Measurements from ENCODE around the gene SLU7. TPM values are rescaled to one million over a fixed set of nuclear protein-coding genes. Genes with fewer than 3 reads are reported as not detected.

SLU7 gene
- total RNA-seq, 3 donors from 2014 or later = 77.0 to 88.3 (median 86.3) TPM

- DNase-seq (ENCODE audit: low spot score in 2 of 2) = no peak
- H3K4me1 ChIP-seq = no peaks in the 10 kb centered on the region
- peak overlapping the region; percentile 38 to 56 for H3K27ac ChIP-seq
- H3K27me3 ChIP-seq = no peaks in the 10 kb centered on the region
- H3K4me3 ChIP-seq = peak overlapping the region; percentile 59 to 90 (median 65)
- H3K36me3 ChIP-seq = no peaks in the 10 kb centered on the region
- intact Hi-C loops (cut with DNase I; ENCODE audit: low total_unique reads) = no loop called here
- no peaks in the 10 kb centered on the region for H3K9me3 ChIP-seq
- TF ChIP-seq POLR2AphosphoS5 (IDR thresholded peaks at IDR 0.05) = no peak
- no peak for TF ChIP-seq CTCF (IDR thresholded peaks at IDR 0.05)
- TF ChIP-seq POLR2A (IDR thresholded peaks at IDR 0.05) = no peak
These were observed 48.2 kb downstream of the SLU7 start for GRCh38 chr5:160370713-160371034.

- Histone ChIP-seq H3K4me1 (no peaks in the 10 kb centered on the region), H3K36me3 (no peaks in the 10 kb centered on the region), H3K9me3 (no peaks in the 10 kb centered on the region), H3K27me3 (no peaks in the 10 kb centered on the region), H3K4me3 (peak within 1 kb of the TSS; percentile 59 to 90 (median 65)), H3K27ac (peak within 1 kb of the TSS; percentile 38 to 56)
- TF ChIP-seq POLR2AphosphoS5 (IDR thresholded peaks at IDR 0.05) (no peak), CTCF (IDR thresholded peaks at IDR 0.05) (no peak), POLR2A (IDR thresholded peaks at IDR 0.05) (no peak)
- intact Hi-C loops (cut with DNase I; ENCODE audit: low total_unique reads) = no loop called here
- DNase-seq (ENCODE audit: low spot score in 2 of 2) = no peak
These were observed 48.7 kb downstream of the SLU7 start, which contains the start of gene C1QTNF2 for GRCh38 chr5:160369990-160370712. Gene C1QTNF2 (minus strand): TSS chr5:160370626. CDS start chr5:160355011, 15,615 bp downstream.

- no peaks in the 10 kb centered on the region for H3K9me3 ChIP-seq
- intact Hi-C loops (cut with DNase I; ENCODE audit: low total_unique reads) = no loop called here
These were observed 51.0 kb downstream of the SLU7 start for GRCh38 chr5:160367885-160368284.

GRCh38 chr5:160367261-160367660, 51.6 kb downstream of the SLU7 start:
- Histone ChIP-seq H3K36me3 (no peaks in the 10 kb centered on the region), H3K4me1 (peaks cover 0 to 5% of the 10 kb centered on the region in 2 donors), H3K27me3 (no peaks in the 10 kb centered on the region), H3K4me3 (no peak overlapping the region), H3K27ac (no peak overlapping the region), H3K9me3 (no peaks in the 10 kb centered on the region)
- no peak for TF ChIP-seq POLR2AphosphoS5 (IDR thresholded peaks at IDR 0.05)
- no peak for TF ChIP-seq POLR2A (IDR thresholded peaks at IDR 0.05)
- no peak for TF ChIP-seq CTCF (IDR thresholded peaks at IDR 0.05)
- DNase-seq (ENCODE audit: low spot score in 2 of 2) = no peak
- intact Hi-C loops (cut with DNase I; ENCODE audit: low total_unique reads) = no loop called here

More at GRCh38 chr5:160367885-160368284, 51.0 kb downstream of the SLU7 start:
- Histone ChIP-seq H3K4me1 (peaks cover 0 to 5% of the 10 kb centered on the region in 2 donors), H3K27me3 (no peaks in the 10 kb centered on the region), H3K4me3 (no peak overlapping the region), H3K27ac (no peak overlapping the region), H3K36me3 (no peaks in the 10 kb centered on the region)
- no peak for TF ChIP-seq POLR2AphosphoS5 (IDR thresholded peaks at IDR 0.05)
- TF ChIP-seq CTCF (IDR thresholded peaks at IDR 0.05) = no peak
- TF ChIP-seq POLR2A (IDR thresholded peaks at IDR 0.05) = no peak
- DNase-seq (ENCODE audit: low spot score in 2 of 2) = no peak

- Histone ChIP-seq H3K36me3 (no peaks in the 10 kb centered on the region), H3K9me3 (no peaks in the 10 kb centered on the region), H3K27ac (no peak overlapping the region), H3K4me3 (no peak overlapping the region), H3K4me1 (peaks cover 0 to 5% of the 10 kb centered on the region in 2 donors), H3K27me3 (no peaks in the 10 kb centered on the region)
- TF ChIP-seq CTCF (IDR thresholded peaks at IDR 0.05) (no peak), POLR2AphosphoS5 (IDR thresholded peaks at IDR 0.05) (no peak), POLR2A (IDR thresholded peaks at IDR 0.05) (no peak)
- intact Hi-C loops (cut with DNase I; ENCODE audit: low total_unique reads) = no loop called here
- no peak for DNase-seq (ENCODE audit: low spot score in 2 of 2)
These were observed 52.7 kb downstream of the SLU7 start for GRCh38 chr5:160366230-160366629.
